Mesenchymal stem cell (in vitro differentiated cells and primary cell): ENCODE results near the gene DENND6A.

ENCODE experiments used
- DNase-seq: peaks from one replicate; pipeline ENCODE4 v3.0.0-alpha.2; 2013
- H2AFZ ChIP-seq: one replicate; pipeline ENCODE4 v1.6.1; 2013; ENCODE audit warnings: low read depth, mild to moderate bottlenecking, control low read depth, inconsistent platforms, low read length, moderate library complexity
- H2AK5ac ChIP-seq: 2 replicates; pipeline ENCODE4 v1.6.1; 2013; ENCODE audit warnings: low read length, moderate library complexity, mild to moderate bottlenecking, inconsistent platforms; ENCODE audit not compliant: severe bottlenecking
- H2BK120ac ChIP-seq: one replicate; pipeline ENCODE4 v1.6.1; 2013; ENCODE audit warnings: low read depth, mild to moderate bottlenecking, inconsistent platforms, low read length, moderate library complexity
- H2BK12ac ChIP-seq, 2 experiments: one replicate each; pipeline ENCODE4 v1.6.1; 2013; ENCODE audit warnings: inconsistent platforms in 2 of 2, low read length in 2 of 2, mild to moderate bottlenecking in 2 of 2, moderate library complexity in 2 of 2, control low read depth in 1 of 2
- H2BK15ac ChIP-seq: one replicate; pipeline ENCODE4 v1.6.1; 2013; ENCODE audit warnings: mild to moderate bottlenecking, low read depth, inconsistent platforms; ENCODE audit not compliant: poor library complexity, severe bottlenecking
- H2BK5ac ChIP-seq: 2 replicates; pipeline ENCODE4 v1.6.1; 2013; ENCODE audit warnings: low read depth, mild to moderate bottlenecking, low read length, control low read depth, inconsistent platforms; ENCODE audit not compliant: poor library complexity, severe bottlenecking
- H3K14ac ChIP-seq, 2 experiments: one replicate each; pipeline ENCODE4 v1.6.1; 2013; ENCODE audit warnings: inconsistent platforms in 2 of 2, low read length in 2 of 2, control low read depth in 1 of 2, mild to moderate bottlenecking in 1 of 2, moderate library complexity in 1 of 2
- H3K18ac ChIP-seq, 2 experiments: one replicate each; pipeline ENCODE4 v1.6.1; 2013; ENCODE audit warnings: inconsistent platforms in 2 of 2, low read length in 2 of 2, control low read depth in 1 of 2, low read depth in 1 of 2, mild to moderate bottlenecking in 1 of 2
- H3K23ac ChIP-seq, 2 experiments: one replicate each; pipeline ENCODE4 v1.6.1; 2013; ENCODE audit warnings: inconsistent platforms in 2 of 2, low read length in 2 of 2, mild to moderate bottlenecking in 2 of 2, moderate library complexity in 2 of 2, control low read depth in 1 of 2
- H3K27ac ChIP-seq: 2 replicates; pipeline ENCODE4 v1.5.1; 2013; ENCODE audit warnings: mild to moderate bottlenecking, moderate library complexity, low read length, control low read depth, inconsistent platforms; ENCODE audit not compliant: poor library complexity, severe bottlenecking
- H3K27me3 ChIP-seq, 2 experiments: 2 replicates each; pipeline versions ENCODE4 v1.6.1 to v1.7.0; 2013; ENCODE audit warnings: low read length in 2 of 2, mild to moderate bottlenecking in 2 of 2, moderate library complexity in 2 of 2, control low read depth in 1 of 2, inconsistent platforms in 1 of 2; ENCODE audit not compliant: control insufficient read depth in 1 of 2, insufficient read depth in 1 of 2
- H3K36me3 ChIP-seq, 2 experiments: 2 replicates each; pipeline versions ENCODE4 v1.6.1 to v1.7.0; 2013; ENCODE audit warnings: low read length in 2 of 2, control low read depth in 1 of 2, inconsistent platforms in 1 of 2, low read depth in 1 of 2, mild to moderate bottlenecking in 1 of 2; ENCODE audit not compliant: insufficient read depth in 2 of 2, control insufficient read depth in 1 of 2
- H3K4ac ChIP-seq, 2 experiments: one replicate each; pipeline ENCODE4 v1.6.1; 2013; ENCODE audit warnings: inconsistent platforms in 2 of 2, low read length in 2 of 2, mild to moderate bottlenecking in 2 of 2, moderate library complexity in 2 of 2, control low read depth in 1 of 2, low read depth in 1 of 2
- H3K4me1 ChIP-seq: 2 replicates; pipeline ENCODE4 v1.6.1; 2013; ENCODE audit warnings: low read depth, low read length, control low read depth; ENCODE audit not compliant: control insufficient read depth, insufficient read depth
- H3K4me2 ChIP-seq: 2 replicates; pipeline ENCODE4 v1.6.1; 2013; ENCODE audit warnings: low read length, mild to moderate bottlenecking, inconsistent platforms; ENCODE audit not compliant: poor library complexity, severe bottlenecking
- H3K4me3 ChIP-seq, 2 experiments: 2 replicates each; pipeline versions ENCODE4 v1.5.1 to v1.7.0; 2013; ENCODE audit warnings: low read length in 2 of 2, mild to moderate bottlenecking in 2 of 2, control low read depth in 1 of 2, low read depth in 1 of 2; ENCODE audit not compliant: insufficient read depth in 1 of 2
- H3K79me1 ChIP-seq: replicated peaks from 2 replicates; pipeline ENCODE4 v1.6.1; 2013; ENCODE audit warnings: mild to moderate bottlenecking, control low read depth, low read length, inconsistent platforms; ENCODE audit not compliant: poor library complexity, severe bottlenecking
- H3K9ac ChIP-seq: 2 replicates; pipeline ENCODE4 v1.7.0; 2013; ENCODE audit warnings: mild to moderate bottlenecking, low read length, moderate library complexity
- H3K9me3 ChIP-seq: 2 replicates; pipeline ENCODE4 v1.7.0; 2013; ENCODE audit warnings: mild to moderate bottlenecking, low read length; ENCODE audit not compliant: control insufficient read depth
- H4K8ac ChIP-seq: one replicate; pipeline ENCODE4 v1.6.1; 2013; ENCODE audit warnings: inconsistent platforms, mild to moderate bottlenecking, low read length, moderate library complexity
- H4K91ac ChIP-seq: one replicate; pipeline ENCODE4 v1.6.1; 2013; ENCODE audit warnings: mild to moderate bottlenecking, low read length, inconsistent platforms
- WGBS: methylation state at CpG from one replicate; pipeline ENCODE4 v1.1.7; 2013; ENCODE audit warnings: mixed read lengths; 5-methylcytosine and 5-hydroxymethylcytosine counted together

The DENND6A gene

DNA sequence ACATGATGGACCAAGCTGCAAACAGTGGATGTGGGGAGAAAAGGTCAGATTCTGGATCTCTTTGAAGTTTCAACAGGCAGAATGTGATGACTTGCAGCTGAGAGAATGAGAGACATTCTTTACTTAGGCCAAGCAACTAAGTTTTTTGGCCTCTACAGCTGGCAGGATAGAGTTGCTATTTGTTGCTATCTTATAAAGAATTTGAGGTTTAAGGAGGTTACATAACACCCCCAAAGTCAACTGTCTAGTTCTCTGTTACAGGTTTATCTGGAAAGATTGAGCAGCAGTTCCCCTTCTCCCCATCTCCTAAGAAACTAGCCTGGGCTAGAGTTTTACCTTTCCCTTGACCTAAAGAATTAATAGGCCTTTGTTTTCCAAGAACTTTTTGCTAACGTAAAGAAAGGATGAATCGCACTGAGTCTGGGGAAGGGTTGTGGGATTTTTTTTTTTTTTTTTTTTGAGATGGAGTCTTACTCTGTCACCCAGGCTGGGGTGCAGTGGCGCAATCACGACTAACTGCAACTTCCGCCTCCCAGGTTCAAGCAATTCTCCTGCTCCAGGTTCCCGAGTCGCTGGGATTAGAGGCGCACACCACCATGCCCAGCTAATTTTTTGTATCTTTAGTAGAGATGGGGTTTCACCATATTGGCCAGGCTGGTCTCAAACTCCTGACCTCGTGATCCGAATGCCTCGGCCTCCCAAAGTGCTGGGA lies 36.6 kb upstream of the DENND6A start:
- Histone ChIP-seq H3K14ac (no peak overlapping the region), H2BK5ac (no peak overlapping the region), H3K79me1 (no peaks in the 10 kb centered on the region), H3K4me3 (no peak overlapping the region), H3K9ac (no peak overlapping the region), H4K91ac (no peak overlapping the region), H3K4ac (no peak overlapping the region), H3K9me3 (no peaks in the 10 kb centered on the region), H2BK120ac (no peak overlapping the region), H3K4me1 (no peaks in the 10 kb centered on the region), H2BK12ac (no peak overlapping the region), H3K27me3 (no peaks in the 10 kb centered on the region), H3K4me2 (no peak overlapping the region), H2AK5ac (no peak overlapping the region), H2BK15ac (no peak overlapping the region), H3K27ac (no peak overlapping the region), H2AFZ (no peak overlapping the region), H3K36me3 (no peaks in the 10 kb centered on the region), H3K23ac (no peak overlapping the region), H4K8ac (no peak overlapping the region), H3K18ac (no peak overlapping the region)
- WGBS, result 98% methylated on average over 11 of the region's 11 CpGs
- DNase-seq, result no peak

- Histone ChIP-seq H3K4me3 (no peak overlapping the region), H4K91ac (no peak overlapping the region), H2BK120ac (no peak overlapping the region), H3K14ac (no peak overlapping the region), H3K27ac (no peak overlapping the region), H2BK15ac (no peak overlapping the region), H3K18ac (no peak overlapping the region), H3K36me3 (no peaks in the 10 kb centered on the region), H3K79me1 (no peaks in the 10 kb centered on the region), H2AK5ac (no peak overlapping the region), H2AFZ (no peak overlapping the region), H3K27me3 (no peaks in the 10 kb centered on the region), H3K4me1 (no peaks in the 10 kb centered on the region), H2BK12ac (no peak overlapping the region), H3K4ac (no peak overlapping the region), H3K9ac (no peak overlapping the region), H2BK5ac (no peak overlapping the region), H3K23ac (no peak overlapping the region), H3K4me2 (no peak overlapping the region), H4K8ac (no peak overlapping the region), H3K9me3 (no peaks in the 10 kb centered on the region)
- WGBS, result 96% methylated on average over 5 of the region's 5 CpGs
- no peak for DNase-seq
These were observed 34.2 kb upstream of the DENND6A start for GRCh38 chr3:57727106-57727505.

- H3K4me2 ChIP-seq, result no peak overlapping the region
- no peak overlapping the region for H2BK120ac ChIP-seq
- no peaks in the 10 kb centered on the region for H3K79me1 ChIP-seq
- no peaks in the 10 kb centered on the region for H3K27me3 ChIP-seq
- no peak overlapping the region for H2BK12ac ChIP-seq
- H2BK15ac ChIP-seq, result no peak overlapping the region
- no peak overlapping the region for H3K18ac ChIP-seq
- H3K36me3 ChIP-seq, result no peaks in the 10 kb centered on the region
- no peaks in the 10 kb centered on the region for H3K4me1 ChIP-seq
- no peak for DNase-seq
- H3K23ac ChIP-seq, result no peak overlapping the region
- no peak overlapping the region for H3K27ac ChIP-seq
- no peak overlapping the region for H2AK5ac ChIP-seq
- no peaks in the 10 kb centered on the region for H3K9me3 ChIP-seq
- H3K4me3 ChIP-seq, result no peak overlapping the region
- no peak overlapping the region for H3K9ac ChIP-seq
- H4K8ac ChIP-seq, result no peak overlapping the region
- no peak overlapping the region for H4K91ac ChIP-seq
- H2BK5ac ChIP-seq, result no peak overlapping the region
- H3K14ac ChIP-seq, result no peak overlapping the region
- no peak overlapping the region for H3K4ac ChIP-seq
- no peak overlapping the region for H2AFZ ChIP-seq
These were observed 33.5 kb upstream of the DENND6A start for GRCh38 chr3:57726397-57726796.

DNA sequence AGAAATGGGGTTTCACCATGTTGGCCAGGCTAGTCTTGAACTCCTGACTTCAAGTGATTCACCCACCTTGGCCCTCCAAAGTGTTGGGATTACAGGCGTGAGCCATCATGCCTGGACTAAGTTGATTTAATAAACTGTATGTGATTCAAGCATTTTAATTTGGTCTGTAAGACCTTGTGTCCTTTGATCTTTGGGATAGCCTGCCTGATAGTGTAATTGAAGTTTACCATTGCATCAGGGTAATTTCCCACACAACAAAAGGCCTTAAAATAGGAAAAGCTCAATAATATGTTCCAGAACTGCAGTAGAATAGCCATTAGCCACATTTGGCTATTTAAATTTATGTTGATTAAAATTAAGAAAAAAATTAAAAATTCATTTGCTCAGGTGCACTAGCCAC lies 25.2 kb upstream of the DENND6A start:
- Histone ChIP-seq H4K91ac (no peak overlapping the region), H3K18ac (no peak overlapping the region), H2BK5ac (no peak overlapping the region), H3K27ac (no peak overlapping the region), H2BK12ac (no peak overlapping the region), H2BK120ac (no peak overlapping the region), H2AFZ (no peak overlapping the region), H4K8ac (no peak overlapping the region), H3K23ac (no peak overlapping the region), H2AK5ac (no peak overlapping the region), H2BK15ac (no peak overlapping the region), H3K79me1 (no peaks in the 10 kb centered on the region), H3K4me2 (no peak overlapping the region), H3K36me3 (no peaks in the 10 kb centered on the region), H3K4me3 (no peak overlapping the region), H3K27me3 (no peaks in the 10 kb centered on the region), H3K9ac (no peak overlapping the region), H3K4me1 (no peaks in the 10 kb centered on the region), H3K9me3 (no peaks in the 10 kb centered on the region), H3K14ac (no peak overlapping the region), H3K4ac (no peak overlapping the region)
- 100% methylated on average over 1 of the region's 1 CpG for WGBS
- no peak for DNase-seq
